NCI-H510A treated with DMSO at 0.1 percent for 48 hours (cell line): Measurements from ENCODE around the gene SLC39A5.
"Not testable (repeated sequence)": the region's sequence is repeated elsewhere in the genome, so short reads cannot be mapped to it uniquely, and the experiment has no call there.

Experiments
- DNase-seq: peaks from one replicate; lab custom pipeline; 2025; lab: John Stamatoyannopoulos, UW

The SLC39A5 gene

DNA sequence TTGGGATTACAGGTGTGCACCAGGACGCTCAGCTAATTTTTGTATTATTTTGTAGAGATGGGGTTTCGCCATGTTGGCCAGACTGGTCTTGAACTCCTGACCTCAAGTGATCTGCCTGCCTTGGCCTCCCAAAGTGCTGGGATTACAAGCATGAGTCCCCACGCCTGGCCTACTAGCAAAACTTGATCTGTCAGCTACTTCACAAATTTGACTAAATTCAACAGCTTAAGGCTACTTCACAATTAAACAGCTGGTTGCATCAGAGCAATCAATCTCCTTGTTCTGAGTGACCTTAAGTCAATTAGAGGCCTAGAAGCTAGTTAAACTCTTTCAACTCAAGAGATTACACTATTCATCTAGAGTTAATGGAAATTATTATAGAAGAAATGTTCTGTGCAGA is 49.1 kb downstream of the SLC39A5 start:
- DNase-seq, result no peak

DNA sequence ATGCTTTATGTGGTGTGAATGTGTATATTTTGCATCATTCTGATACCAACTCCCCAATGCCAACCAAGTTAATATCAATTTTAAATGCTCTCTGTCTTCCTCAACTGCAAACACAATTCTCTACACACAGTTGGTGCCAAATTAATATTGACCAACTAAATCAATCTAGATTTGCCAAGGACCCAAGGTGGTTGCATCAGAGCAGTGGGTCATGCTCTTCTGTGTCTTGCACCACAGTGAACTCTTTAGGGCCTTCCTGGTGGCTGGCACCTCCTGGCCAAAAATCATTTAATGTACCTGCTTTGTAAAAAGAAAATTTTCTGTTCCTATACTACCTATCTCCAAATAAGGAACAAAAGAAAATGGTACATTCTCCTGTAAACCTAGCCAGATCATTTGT is 51.0 kb downstream of the SLC39A5 start:
- DNase-seq, result no peak

DNA sequence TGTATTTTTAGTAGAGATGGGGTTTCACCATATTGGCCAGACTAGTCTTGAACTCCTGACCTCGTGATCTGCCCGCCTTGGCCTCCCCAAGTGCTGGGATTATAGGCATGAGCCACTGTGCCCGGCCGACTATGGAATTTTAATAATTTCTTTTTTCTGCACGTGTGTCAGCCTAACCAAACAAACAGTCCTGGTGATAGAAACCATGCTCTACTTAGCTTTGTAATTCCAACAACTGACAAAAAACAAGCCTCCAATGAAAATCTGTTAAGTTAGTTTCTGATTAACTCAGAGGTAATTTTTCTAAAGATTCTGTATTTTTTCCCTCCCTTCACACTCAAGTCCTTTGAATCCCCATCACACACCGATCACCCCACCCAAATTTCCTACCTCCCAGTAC is 52.2 kb downstream of the SLC39A5 start:
- DNase-seq, result no peak

DNA sequence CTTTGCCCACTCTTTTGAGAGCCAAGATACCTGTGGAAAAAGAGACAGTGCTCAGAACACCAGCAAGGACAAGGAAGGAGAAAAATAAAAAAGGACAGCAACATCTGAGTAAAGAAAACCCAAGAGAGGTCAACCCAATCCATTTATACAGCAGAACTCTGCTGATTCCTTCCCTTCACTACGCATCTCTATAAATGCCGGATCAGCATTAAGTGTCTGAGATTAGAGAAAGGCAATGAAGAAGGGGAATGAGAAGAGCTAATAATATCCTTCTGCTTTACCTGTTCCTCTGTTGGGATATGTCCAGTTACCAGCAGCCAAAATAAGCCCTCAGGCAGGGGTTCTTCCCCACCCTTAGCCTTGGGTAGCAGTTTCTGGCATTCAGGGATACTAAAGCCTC is 52.7 kb downstream of the SLC39A5 start:
- no peak for DNase-seq

DNA sequence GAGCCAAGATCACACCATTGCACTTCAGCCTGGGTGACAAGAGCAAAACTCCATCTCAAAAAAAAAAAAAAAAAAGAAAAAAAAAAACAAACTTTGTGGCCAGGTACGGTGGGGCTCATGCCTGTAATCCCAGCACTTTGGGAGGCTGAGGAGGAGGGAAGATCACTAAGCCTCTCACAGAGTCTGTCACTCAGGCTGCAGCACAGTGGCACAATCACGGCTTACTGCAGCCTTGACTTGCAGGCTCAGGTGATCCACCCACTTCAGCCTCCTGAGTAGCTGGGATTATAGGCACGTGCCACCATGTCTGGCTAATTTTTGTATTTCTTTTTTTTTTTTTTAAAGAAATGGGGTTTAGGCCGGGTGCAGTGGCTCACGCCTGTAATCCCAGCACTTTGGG is 54.4 kb downstream of the SLC39A5 start:
- DNase-seq, result not testable (repeated sequence)

DNA sequence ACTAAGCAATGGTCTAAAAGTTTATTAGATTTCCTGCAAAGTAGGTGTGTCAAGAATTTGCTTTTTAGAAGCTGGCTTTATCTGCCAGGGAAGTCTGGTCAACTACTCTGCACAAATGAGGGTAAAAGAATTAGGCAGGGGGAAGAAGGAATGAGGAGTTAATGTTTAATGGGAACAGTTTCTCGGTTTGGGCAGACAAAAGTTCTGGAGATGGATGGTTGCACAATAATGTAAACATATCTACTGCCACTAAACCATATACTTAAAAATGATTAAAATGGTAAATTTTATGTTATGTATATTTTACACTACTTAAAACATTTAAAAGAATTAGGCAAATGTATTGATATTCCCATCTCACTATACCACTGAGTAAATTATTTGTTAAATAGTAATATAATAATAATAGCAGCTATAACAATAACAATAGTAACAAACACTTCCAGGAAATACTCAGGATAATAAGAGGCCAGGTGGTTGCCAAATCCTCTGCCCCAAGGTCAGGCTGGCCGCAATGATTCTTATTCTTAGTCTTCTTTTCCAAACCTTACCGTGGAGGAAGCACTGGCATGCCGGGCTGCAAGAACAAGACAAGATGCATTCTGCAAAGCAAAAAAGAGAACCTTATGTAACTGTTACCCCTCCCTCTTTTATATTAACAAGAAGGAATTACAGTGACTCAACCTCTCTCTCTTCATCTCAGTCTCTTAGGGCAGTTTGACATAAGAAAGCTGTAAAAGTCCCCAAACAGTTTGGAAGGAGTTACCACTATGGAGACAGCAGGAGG is 56.4 kb downstream of the SLC39A5 start:
- DNase-seq, result no peak
